Activated B cell treated with CpG ODN at 0.5 μM for 24 hours (primary cell): ENCODE data around the gene TIMM22. TPM values are rescaled to one million over a fixed set of nuclear protein-coding genes. Genes with fewer than 3 reads are reported as not detected.

Experiments used
- ATAC-seq: fragments of 200-7000 bp; cut with Tn5 transposase; one replicate; pipeline ENCODE4 v1.10.0; 2021; ENCODE audit warnings: low read depth, mild to moderate bottlenecking, moderate library complexity
- CTCF ChIA-PET: fragments of 350-600 bp; sonication (Branson Sonifier 250); formaldehyde crosslinking; loops from one replicate; lab custom pipeline; 2021; ENCODE audit warnings: antibody characterized with exemption; lab: Charles Lee
- POLR2A ChIA-PET: fragments of 350-600 bp; sonication (Branson Sonifier 250); formaldehyde crosslinking; loops from one replicate; lab custom pipeline; 2021; ENCODE audit warnings: antibody characterized with exemption; lab: Charles Lee
- DNase-seq: peaks from one replicate; pipeline ENCODE4 v3.0.0; 2022
- H3K27ac Mint-ChIP-seq: one replicate; pipeline ENCODE4 v1.8.0; 2020; ENCODE audit warnings: mixed read lengths
- H3K27me3 Mint-ChIP-seq: one replicate; pipeline ENCODE4 v1.8.0; 2021; ENCODE audit warnings: mixed read lengths
- H3K36me3 Mint-ChIP-seq: one replicate; pipeline ENCODE4 v1.8.0; 2021; ENCODE audit warnings: low read depth, mixed read lengths
- H3K4me1 Mint-ChIP-seq: one replicate; pipeline ENCODE4 v1.8.0; 2021; ENCODE audit warnings: mixed read lengths
- H3K4me3 Mint-ChIP-seq: one replicate; pipeline ENCODE4 v1.8.0; 2020; ENCODE audit warnings: mild to moderate bottlenecking, mixed read lengths
- H3K9me3 Mint-ChIP-seq: one replicate; pipeline ENCODE4 v1.8.0; 2020; ENCODE audit warnings: mixed read lengths
- intact Hi-C: fragments of 100-400 bp; cut with micrococcal nuclease; formaldehyde crosslinking; loops from one replicate; pipeline ENCODE4 v1.15.1; 2024
- total RNA-seq: library from RNA; stranded (reverse); gene quantifications from 2 replicates; pipeline ENCODE4 v1.2.3, GENCODE V29; 2022
- TF ChIP-seq, protein P1 (sequence below): fragments of 200-600 bp; IDR thresholded peaks from one replicate; pipeline ENCODE4 v1.8.0; 2022; ENCODE audit warnings: antibody characterized with exemption, mild to moderate bottlenecking

The TIMM22 gene
- total RNA-seq, 1 donor from 2014 or later, result 11.1 TPM

DNA sequence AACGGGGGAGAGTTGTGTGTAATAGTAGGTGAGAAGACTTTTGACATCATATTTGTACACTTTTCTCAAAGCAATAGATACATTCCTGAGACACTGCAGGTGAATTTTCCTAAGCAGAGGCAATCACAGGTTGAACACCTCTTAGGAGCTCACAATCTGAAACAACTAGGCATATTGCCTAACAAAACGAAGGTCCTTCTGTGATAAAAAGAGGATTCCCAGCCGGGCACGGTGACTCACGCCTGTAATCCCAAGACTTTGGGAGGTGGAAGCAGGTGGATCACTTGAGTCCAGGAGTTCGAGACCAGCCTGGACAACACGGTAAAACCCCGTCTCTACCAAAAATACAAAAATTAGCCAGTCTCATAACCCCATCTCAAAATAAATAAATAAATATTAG is 34.8 kb upstream of the TIMM22 start:
- no peak for DNase-seq
- Mint-ChIP-seq H3K27me3 (peaks cover 16% of the 10 kb centered on the region), H3K27ac (no peak overlapping the region), H3K4me1 (no peaks in the 10 kb centered on the region), H3K4me3 (no peak overlapping the region), H3K36me3 (no peaks in the 10 kb centered on the region), H3K9me3 (no peaks in the 10 kb centered on the region)
- CTCF ChIA-PET, result no interaction called here
- TF ChIP-seq, protein P1, sequence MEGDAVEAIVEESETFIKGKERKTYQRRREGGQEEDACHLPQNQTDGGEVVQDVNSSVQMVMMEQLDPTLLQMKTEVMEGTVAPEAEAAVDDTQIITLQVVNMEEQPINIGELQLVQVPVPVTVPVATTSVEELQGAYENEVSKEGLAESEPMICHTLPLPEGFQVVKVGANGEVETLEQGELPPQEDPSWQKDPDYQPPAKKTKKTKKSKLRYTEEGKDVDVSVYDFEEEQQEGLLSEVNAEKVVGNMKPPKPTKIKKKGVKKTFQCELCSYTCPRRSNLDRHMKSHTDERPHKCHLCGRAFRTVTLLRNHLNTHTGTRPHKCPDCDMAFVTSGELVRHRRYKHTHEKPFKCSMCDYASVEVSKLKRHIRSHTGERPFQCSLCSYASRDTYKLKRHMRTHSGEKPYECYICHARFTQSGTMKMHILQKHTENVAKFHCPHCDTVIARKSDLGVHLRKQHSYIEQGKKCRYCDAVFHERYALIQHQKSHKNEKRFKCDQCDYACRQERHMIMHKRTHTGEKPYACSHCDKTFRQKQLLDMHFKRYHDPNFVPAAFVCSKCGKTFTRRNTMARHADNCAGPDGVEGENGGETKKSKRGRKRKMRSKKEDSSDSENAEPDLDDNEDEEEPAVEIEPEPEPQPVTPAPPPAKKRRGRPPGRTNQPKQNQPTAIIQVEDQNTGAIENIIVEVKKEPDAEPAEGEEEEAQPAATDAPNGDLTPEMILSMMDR, result no peak
- ATAC-seq, result no peak
- intact Hi-C loops, result no loop called here
- POLR2A ChIA-PET, result no interaction called here

DNA sequence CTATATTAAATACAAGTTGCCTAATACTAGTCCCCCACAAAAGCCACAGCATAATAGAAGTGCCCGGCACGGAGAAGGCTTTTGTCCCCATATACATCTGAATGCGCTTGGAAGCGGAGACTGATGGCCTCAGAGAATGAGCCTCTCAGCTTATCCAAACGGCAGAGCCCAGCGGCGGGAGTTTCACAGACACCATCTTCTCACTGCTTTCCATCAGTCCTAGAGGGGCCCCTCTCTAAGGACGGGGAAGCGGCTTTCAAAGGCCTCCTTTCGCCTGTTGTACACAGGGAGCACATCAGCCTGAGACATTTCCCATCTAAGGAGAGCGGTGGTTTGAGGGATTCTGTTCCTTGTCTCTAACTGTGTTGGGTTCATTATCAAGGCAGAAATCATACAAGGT is 34.3 kb upstream of the TIMM22 start:
- no peak for ATAC-seq
- H3K9me3 Mint-ChIP-seq, result no peaks in the 10 kb centered on the region
- H3K27ac Mint-ChIP-seq, result no peak overlapping the region
- no peak for DNase-seq
- intact Hi-C loops, result no loop called here
- peaks cover 16% of the 10 kb centered on the region for H3K27me3 Mint-ChIP-seq
- CTCF ChIA-PET, result no interaction called here
- POLR2A ChIA-PET, result no interaction called here
- H3K4me1 Mint-ChIP-seq, result no peaks in the 10 kb centered on the region
- H3K4me3 Mint-ChIP-seq, result no peak overlapping the region
- no peaks in the 10 kb centered on the region for H3K36me3 Mint-ChIP-seq
- TF ChIP-seq, protein P1, result no peak

DNA sequence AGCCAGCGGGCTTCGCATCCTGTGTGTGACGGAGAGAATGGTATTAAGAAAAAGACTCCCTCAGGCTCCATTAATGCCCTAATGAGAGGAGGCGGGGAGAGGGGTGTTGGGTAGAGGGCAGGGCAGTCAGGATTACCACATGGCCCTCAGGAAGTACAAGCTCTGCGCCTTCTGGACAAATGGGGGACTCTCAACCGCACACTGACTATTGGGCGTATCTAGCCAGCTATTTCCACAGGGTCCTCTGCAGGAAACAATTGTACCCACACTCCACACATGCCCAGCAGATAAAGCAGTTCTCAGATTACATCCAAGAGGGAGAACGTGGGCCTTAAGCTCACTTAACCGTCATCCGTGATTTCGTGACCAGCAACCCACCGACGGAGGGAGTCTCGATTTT is 32.1 kb upstream of the TIMM22 start:
- ATAC-seq, result no peak

DNA sequence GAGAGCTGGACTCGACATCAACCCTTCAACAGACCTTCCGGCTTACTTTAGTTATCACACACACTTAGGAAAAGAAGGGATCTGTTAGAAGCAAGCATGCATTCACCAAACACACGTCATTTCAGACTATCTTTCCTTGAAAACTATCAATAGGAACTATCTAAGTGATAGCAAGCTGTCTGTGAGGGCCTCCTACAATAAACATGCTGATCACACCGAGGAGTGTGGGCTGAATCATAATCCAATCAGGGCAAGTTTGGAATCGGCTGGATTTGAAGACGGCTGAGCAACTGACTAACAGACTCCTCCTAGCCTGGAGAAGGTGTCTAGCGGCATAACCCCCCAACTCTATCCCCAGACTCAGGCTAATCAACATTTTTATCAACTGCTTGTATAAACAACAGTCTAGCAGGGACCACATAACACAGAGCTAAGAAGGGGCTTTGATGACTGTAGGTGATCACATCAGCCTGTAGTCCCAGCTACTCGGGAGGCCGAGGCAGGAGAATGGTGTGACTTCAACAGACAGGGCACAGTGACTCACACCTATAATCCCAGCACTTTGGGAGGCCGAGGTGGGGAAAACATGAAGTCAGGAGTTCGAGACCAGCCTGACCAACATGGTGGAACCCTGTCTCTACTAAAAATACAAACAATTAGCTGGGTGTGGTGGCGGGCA is 31.5 kb upstream of the TIMM22 start:
- Mint-ChIP-seq H3K4me1 (no peaks in the 10 kb centered on the region), H3K9me3 (no peaks in the 10 kb centered on the region), H3K36me3 (no peaks in the 10 kb centered on the region), H3K4me3 (no peak overlapping the region), H3K27ac (no peak overlapping the region), H3K27me3 (peaks cover 24% of the 10 kb centered on the region)
- TF ChIP-seq, protein P1, result no peak
- intact Hi-C loops, result no loop called here
- ATAC-seq (no peak), DNase-seq (no peak)
- ChIA-PET POLR2A (no interaction called here), CTCF (no interaction called here)

More for the DNA sequence above, 32.1 kb upstream of the TIMM22 start:
- peaks cover 18% of the 10 kb centered on the region for H3K27me3 Mint-ChIP-seq
- intact Hi-C loops, result no loop called here
- no peak overlapping the region for H3K4me3 Mint-ChIP-seq
- ChIA-PET POLR2A (no interaction called here), CTCF (no interaction called here)
- H3K4me1 Mint-ChIP-seq, result no peaks in the 10 kb centered on the region
- H3K9me3 Mint-ChIP-seq, result no peaks in the 10 kb centered on the region
- no peaks in the 10 kb centered on the region for H3K36me3 Mint-ChIP-seq
- no peak overlapping the region for H3K27ac Mint-ChIP-seq
- no peak for DNase-seq
- TF ChIP-seq, protein P1, result no peak

DNA sequence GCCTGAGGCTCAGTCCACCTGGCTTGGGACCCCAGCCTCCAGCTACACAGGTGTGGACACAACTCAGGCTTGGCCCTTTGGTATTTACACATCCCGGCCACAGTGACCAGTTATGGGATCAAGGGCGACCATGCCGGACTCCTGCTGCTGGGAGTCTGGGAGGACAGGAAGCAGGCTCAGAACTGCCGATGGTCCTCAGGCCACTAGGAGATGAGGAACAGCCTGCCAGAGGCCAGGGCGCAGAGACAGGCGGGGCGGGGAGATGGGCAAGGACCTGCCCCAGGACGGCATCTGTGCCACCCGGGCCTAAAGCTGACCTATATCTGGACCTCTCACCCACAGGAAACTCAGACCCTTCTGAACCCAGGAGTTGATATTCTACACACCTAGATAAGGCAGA is 29.8 kb upstream of the TIMM22 start:
- CTCF ChIA-PET, result no interaction called here
- no peak overlapping the region for H3K27ac Mint-ChIP-seq

More for the DNA sequence above, 29.8 kb upstream of the TIMM22 start:
- Mint-ChIP-seq H3K4me1 (no peaks in the 10 kb centered on the region), H3K9me3 (no peaks in the 10 kb centered on the region), H3K4me3 (no peak overlapping the region), H3K27me3 (peaks cover 19% of the 10 kb centered on the region), H3K36me3 (no peaks in the 10 kb centered on the region)
- POLR2A ChIA-PET, result no interaction called here
- ATAC-seq, result no peak
- intact Hi-C loops, result no loop called here
- TF ChIP-seq, protein P1, result no peak
- DNase-seq, result no peak
